Adrenal gland (tissue), 5 donors: ENCODE measurements around the gene MRPL41.

ENCODE experiments used
- CTCF ChIP-seq, 6 experiments: fragments of 450-650 bp in 4 of 6; fragments of 200-600 bp in 2 of 6; sonication (generic) in 1 of 6; IDR thresholded peaks; 1 replicate in 5 of 6; 2 replicates in 1 of 6; pipeline versions ENCODE4 v1.5.1 to v1.8.0; 2016 to 2021; ENCODE audit warnings: antibody characterized with exemption in 6 of 6, mild to moderate bottlenecking in 2 of 6, moderate library complexity in 1 of 6
- POLR2A ChIP-seq, 2 donors: fragments of 450-650 bp; IDR thresholded peaks; one replicate each; pipeline ENCODE4 v1.6.1; 2017; ENCODE audit warnings: antibody characterized with exemption in 2 of 2, mild to moderate bottlenecking in 2 of 2, moderate library complexity in 1 of 2
- donor health status: DM: no; HTN: no; CAD: no.

- TF ChIP-seq CTCF (IDR thresholded peaks at IDR 0.05): no peak
- TF ChIP-seq POLR2A (IDR thresholded peaks at IDR 0.05): no peak
Measured at GRCh38 chr9:137547687-137548543, 3.8 kb upstream of the MRPL41 start.
